ENCODE measurements around the gene RMI2. TPM values are rescaled to one million over a fixed set of nuclear protein-coding genes. Genes with fewer than 3 reads are reported as not detected.

RMI2 gene
- total RNA-seq, 2 experiments from 2014 or later = 53.5 to 55.1 TPM

GRCh38 chr16:11353158-11353557, 7.9 kb downstream of the RMI2 start:
- ChIA-PET POLR2A (interaction anchor here (1.5 kb wide), 1 partner anchor 97 kb away, joined by 3 read pairs; the partner anchor contains the start of gene SOCS1), CTCF (interaction anchor here (0.7 to 8.1 kb wide), 7 partner anchors 16 to 399 kb away, joined by 3 to 61 read pairs (median 4); partner anchors contain the start of gene SOCS1)
- peak overlapping the region; percentile 95 for H3K27ac Mint-ChIP-seq
- peaks cover 93% of the 10 kb centered on the region for H3K4me1 Mint-ChIP-seq
- H3K9me3 Mint-ChIP-seq = peaks cover 3% of the 10 kb centered on the region
- H3K27me3 Mint-ChIP-seq = no peaks in the 10 kb centered on the region
- no peak for DNase-seq
- peaks cover 68% of the 10 kb centered on the region for H3K36me3 Mint-ChIP-seq (ENCODE audit: low read depth)
- H3K4me3 Mint-ChIP-seq = no peak overlapping the region

GRCh38 chr16:11354407-11354732, 9.1 kb downstream of the RMI2 start:
- peaks cover 56% of the 10 kb centered on the region for H3K36me3 Mint-ChIP-seq (ENCODE audit: low read depth)
- H3K27ac Mint-ChIP-seq = peak overlapping the region; percentile 95
- peaks cover 3% of the 10 kb centered on the region for H3K9me3 Mint-ChIP-seq
- no peak for DNase-seq
- peaks cover 91% of the 10 kb centered on the region for H3K4me1 Mint-ChIP-seq
- H3K27me3 Mint-ChIP-seq = no peaks in the 10 kb centered on the region
- ChIA-PET POLR2A (interaction anchor here (0.7 to 1.2 kb wide), 2 partner anchors 19 to 99 kb away, joined by 4 to 23 read pairs; partner anchors contain the start of gene SOCS1), CTCF (interaction anchor here (0.7 to 8.1 kb wide), 10 partner anchors 11 to 391 kb away, joined by 3 to 61 read pairs (median 4); partner anchors contain the start of gene SOCS1)
- peak overlapping the region; percentile 69 for H3K4me3 Mint-ChIP-seq

GRCh38 chr16:11354733-11355574, 9.7 kb downstream of the RMI2 start:
- POLR2A ChIA-PET = interaction anchor here (0.7 to 1.2 kb wide), 2 partner anchors 18 to 100 kb away, joined by 4 to 23 read pairs; partner anchors contain the start of gene SOCS1
- H3K36me3 Mint-ChIP-seq (ENCODE audit: low read depth) = peaks cover 51% of the 10 kb centered on the region
- DNase-seq = peak; percentile 90
- no peaks in the 10 kb centered on the region for H3K27me3 Mint-ChIP-seq
- H3K9me3 Mint-ChIP-seq = peaks cover 3% of the 10 kb centered on the region
- CTCF ChIA-PET = interaction anchor here (0.7 to 8.1 kb wide), 10 partner anchors 9 to 391 kb away, joined by 3 to 61 read pairs (median 4); partner anchors contain the start of gene SOCS1
- peak overlapping the region; percentile 95 for H3K27ac Mint-ChIP-seq
- peak overlapping the region; percentile 69 for H3K4me3 Mint-ChIP-seq
- H3K4me1 Mint-ChIP-seq = peaks cover 91% of the 10 kb centered on the region

DNA sequence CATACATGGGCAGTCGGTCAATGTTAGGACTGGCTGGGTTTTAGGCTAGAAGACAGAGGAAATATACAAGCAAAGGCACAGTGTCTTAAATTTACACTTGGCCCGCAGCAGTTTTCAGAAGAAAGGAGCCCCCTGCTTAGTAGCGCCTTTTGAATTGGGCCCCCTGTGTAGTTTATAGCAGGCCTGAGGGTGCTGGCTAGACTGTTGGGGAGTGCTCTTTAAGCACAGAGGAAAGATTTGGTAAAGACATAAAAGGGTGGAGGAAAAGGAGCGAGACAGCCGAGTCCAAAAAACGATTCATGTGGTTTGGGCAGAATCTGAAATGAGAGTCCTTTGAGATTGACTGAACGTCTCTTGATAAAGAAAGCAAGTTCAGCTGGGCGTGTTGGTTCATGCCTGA, 10.6 kb downstream of the RMI2 start:
- Mint-ChIP-seq H3K27ac (peak overlapping the region; percentile 95), H3K4me3 (peak overlapping the region; percentile 69), H3K9me3 (peaks cover 3% of the 10 kb centered on the region), H3K4me1 (peaks cover 91% of the 10 kb centered on the region), H3K36me3 (ENCODE audit: low read depth) (peaks cover 46% of the 10 kb centered on the region), H3K27me3 (peaks cover 4% of the 10 kb centered on the region)
- ChIA-PET CTCF (interaction anchor here (1.0 to 8.1 kb wide), 9 partner anchors 9 to 392 kb away, joined by 3 to 61 read pairs (median 5); partner anchors contain the start of gene SOCS1), POLR2A (no interaction called here)
- DNase-seq = peak; percentile 43

- peak overlapping the region; percentile 95 for H3K27ac Mint-ChIP-seq
- peaks cover 3% of the 10 kb centered on the region for H3K9me3 Mint-ChIP-seq
- ChIA-PET POLR2A (interaction anchor here (0.7 kb wide), 1 partner anchor 136 kb away, joined by 3 read pairs; no protein-coding TSS in a partner anchor), CTCF (interaction anchor here (0.8 to 8.1 kb wide), 12 partner anchors 9 to 393 kb away, joined by 3 to 61 read pairs (median 5); partner anchors contain the start of gene SOCS1)
- H3K4me1 Mint-ChIP-seq = peaks cover 91% of the 10 kb centered on the region
- peak; percentile 59 for DNase-seq
- H3K27me3 Mint-ChIP-seq = peaks cover 5% of the 10 kb centered on the region
- H3K36me3 Mint-ChIP-seq (ENCODE audit: low read depth) = peaks cover 39% of the 10 kb centered on the region
- H3K4me3 Mint-ChIP-seq = peak overlapping the region; percentile 69
Observed at GRCh38 chr16:11356573-11357331, 11.5 kb downstream of the RMI2 start.

DNA sequence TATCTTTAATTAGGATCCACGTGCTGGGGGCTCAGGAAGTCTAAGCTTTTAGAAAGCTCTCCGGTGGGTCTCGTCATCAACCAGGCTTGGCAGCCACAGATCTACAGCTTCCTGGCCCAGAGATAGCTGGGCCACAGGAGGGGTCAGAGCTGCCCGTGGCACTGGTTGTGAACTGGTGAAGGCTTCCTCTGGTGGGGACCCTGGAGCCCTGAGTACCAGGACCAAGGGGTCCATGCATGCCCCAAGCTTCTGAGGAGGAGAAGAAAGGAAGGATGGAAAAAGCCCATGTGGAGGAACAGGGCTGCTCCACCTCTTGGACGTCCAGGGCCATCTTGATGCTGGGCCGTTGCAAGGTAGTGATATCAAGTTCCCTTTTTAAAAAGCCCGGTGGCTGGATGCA, 13.3 kb downstream of the RMI2 start:
- Mint-ChIP-seq H3K4me3 (no peak overlapping the region), H3K9me3 (no peaks in the 10 kb centered on the region), H3K4me1 (peaks cover 94% of the 10 kb centered on the region), H3K27ac (no peak overlapping the region), H3K36me3 (ENCODE audit: low read depth) (peaks cover 24% of the 10 kb centered on the region), H3K27me3 (peaks cover 7% of the 10 kb centered on the region)
- no peak for DNase-seq
- POLR2A ChIA-PET = no interaction called here
- CTCF ChIA-PET = interaction anchor here (0.9 to 8.1 kb wide), 3 partner anchors 13 to 103 kb away, joined by 4 to 61 read pairs (median 21); partner anchors contain the start of gene SOCS1

GRCh38 chr16:11359370-11359769, 14.1 kb downstream of the RMI2 start:
- POLR2A ChIA-PET = no interaction called here
- peaks cover 7% of the 10 kb centered on the region for H3K27me3 Mint-ChIP-seq
- peaks cover 17% of the 10 kb centered on the region for H3K36me3 Mint-ChIP-seq (ENCODE audit: low read depth)
- CTCF ChIA-PET = interaction anchor here (0.6 to 8.1 kb wide), 4 partner anchors 13 to 395 kb away, joined by 3 to 61 read pairs (median 12); partner anchors contain the start of gene SOCS1
- H3K9me3 Mint-ChIP-seq = no peaks in the 10 kb centered on the region
- H3K27ac Mint-ChIP-seq = no peak overlapping the region
- peaks cover 92% of the 10 kb centered on the region for H3K4me1 Mint-ChIP-seq
- no peak overlapping the region for H3K4me3 Mint-ChIP-seq
- DNase-seq = no peak

- Mint-ChIP-seq H3K4me3 (no peak overlapping the region), H3K27me3 (peaks cover 7% of the 10 kb centered on the region), H3K4me1 (peaks cover 85% of the 10 kb centered on the region), H3K36me3 (ENCODE audit: low read depth) (peaks cover 8% of the 10 kb centered on the region), H3K9me3 (no peaks in the 10 kb centered on the region), H3K27ac (peak overlapping the region; percentile 51)
- no peak for DNase-seq
- CTCF ChIA-PET = interaction anchor here (0.7 to 3.0 kb wide), 4 partner anchors 11 to 489 kb away, joined by 3 to 21 read pairs (median 6); partner anchors contain the start of gene PRM3
- POLR2A ChIA-PET = interaction anchor here (0.6 kb wide), 1 partner anchor 106 kb away, joined by 3 read pairs; no protein-coding TSS in a partner anchor
Observed at GRCh38 chr16:11360641-11361373, 15.5 kb downstream of the RMI2 start.

DNA sequence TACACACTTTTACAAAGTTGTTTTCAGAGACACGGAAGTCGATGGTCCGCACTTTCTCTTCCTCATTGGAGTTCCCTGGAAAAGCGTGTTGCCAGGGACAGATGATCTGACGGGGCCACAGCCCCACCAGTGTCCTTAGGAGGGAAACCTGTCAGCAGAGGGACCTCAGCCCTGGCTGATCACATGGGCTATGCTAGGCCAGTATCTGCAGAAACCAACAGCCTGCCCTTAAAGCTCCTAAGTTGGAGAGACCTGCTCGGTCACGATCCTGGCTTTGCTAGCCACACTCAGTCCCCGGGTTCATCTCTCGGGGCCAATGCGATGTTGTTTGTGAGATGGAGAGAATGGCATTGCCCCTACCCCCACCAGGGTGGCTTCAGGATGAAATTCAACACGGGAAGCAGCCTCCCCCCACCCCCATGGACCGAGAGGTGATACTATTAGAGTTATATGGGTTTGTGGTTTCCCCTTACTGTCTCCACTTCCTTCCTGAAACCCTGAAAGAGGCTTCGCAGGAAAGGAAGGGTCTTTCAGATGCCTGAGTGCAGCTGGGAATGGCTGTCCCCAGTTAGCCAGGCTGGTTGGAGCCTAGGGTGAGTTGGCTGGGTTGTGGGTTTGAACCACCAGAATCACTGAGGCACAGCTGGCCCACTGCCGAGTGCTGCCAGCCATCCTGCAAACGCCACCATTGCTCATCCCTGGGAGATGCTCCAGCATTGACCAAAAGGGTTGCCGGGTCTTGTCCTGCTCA, 16.6 kb downstream of the RMI2 start:
- H3K27me3 Mint-ChIP-seq = peaks cover 7% of the 10 kb centered on the region
- ChIA-PET CTCF (interaction anchor here (1.4 kb wide), 1 partner anchor 10 kb away, joined by 8 read pairs; no protein-coding TSS in a partner anchor), POLR2A (no interaction called here)
- H3K4me1 Mint-ChIP-seq = peaks cover 79% of the 10 kb centered on the region
- H3K4me3 Mint-ChIP-seq = peak overlapping the region; percentile 68
- peak; percentile 55 for DNase-seq
- H3K27ac Mint-ChIP-seq = peak overlapping the region; percentile 51
- peaks cover 6% of the 10 kb centered on the region for H3K36me3 Mint-ChIP-seq (ENCODE audit: low read depth)
- no peaks in the 10 kb centered on the region for H3K9me3 Mint-ChIP-seq

- Mint-ChIP-seq H3K4me1 (peaks cover 66% of the 10 kb centered on the region), H3K27ac (no peak overlapping the region), H3K27me3 (peaks cover 7% of the 10 kb centered on the region), H3K4me3 (no peak overlapping the region), H3K36me3 (ENCODE audit: low read depth) (no peaks in the 10 kb centered on the region), H3K9me3 (no peaks in the 10 kb centered on the region)
- ChIA-PET POLR2A (no interaction called here), CTCF (interaction anchor here (0.6 to 0.8 kb wide), 2 partner anchors 8 to 18 kb away, joined by 3 read pairs; no protein-coding TSS in a partner anchor)
- no peak for DNase-seq
Observed at GRCh38 chr16:11363927-11364258, 18.6 kb downstream of the RMI2 start.

- Mint-ChIP-seq H3K4me1 (peaks cover 46% of the 10 kb centered on the region), H3K9me3 (no peaks in the 10 kb centered on the region)
- CTCF ChIA-PET = interaction anchor here (0.6 to 0.7 kb wide), 4 partner anchors 11 to 1540 kb away, joined by 3 to 5 read pairs (median 4); no protein-coding TSS in a partner anchor
Observed at GRCh38 chr16:11367483-11367906, 22.2 kb downstream of the RMI2 start.

More at GRCh38 chr16:11367483-11367906, 22.2 kb downstream of the RMI2 start:
- H3K27me3 Mint-ChIP-seq = peaks cover 2% of the 10 kb centered on the region
- H3K36me3 Mint-ChIP-seq (ENCODE audit: low read depth) = no peaks in the 10 kb centered on the region
- no peak overlapping the region for H3K4me3 Mint-ChIP-seq
- POLR2A ChIA-PET = no interaction called here
- no peak for DNase-seq
- H3K27ac Mint-ChIP-seq = no peak overlapping the region

Data from activated CD4-positive, alpha-beta T cell treated with anti-CD3 and anti-CD28 coated beads, Interleukin-2, amount 10 ng/mL, durations not matched to agents 7 days and 5 days (primary cell).